ENCODE measurements around the gene FSD2.
"Not testable (repeated sequence)": the region's sequence is repeated elsewhere in the genome, so short reads cannot be mapped to it uniquely, and the experiment has no call there.

FSD2 gene

GRCh38 chr15:82726816-82727215 lies 79.1 kb downstream of the FSD2 start:
- no peak for DNase-seq

GRCh38 chr15:82715003-82715402 lies 90.9 kb downstream of the FSD2 start:
- no peak for DNase-seq

- no peak for DNase-seq
These were observed 91.9 kb downstream of the FSD2 start for GRCh38 chr15:82714016-82714415.

GRCh38 chr15:82712036-82712435 lies 93.8 kb downstream of the FSD2 start:
- no peak for DNase-seq

DNA sequence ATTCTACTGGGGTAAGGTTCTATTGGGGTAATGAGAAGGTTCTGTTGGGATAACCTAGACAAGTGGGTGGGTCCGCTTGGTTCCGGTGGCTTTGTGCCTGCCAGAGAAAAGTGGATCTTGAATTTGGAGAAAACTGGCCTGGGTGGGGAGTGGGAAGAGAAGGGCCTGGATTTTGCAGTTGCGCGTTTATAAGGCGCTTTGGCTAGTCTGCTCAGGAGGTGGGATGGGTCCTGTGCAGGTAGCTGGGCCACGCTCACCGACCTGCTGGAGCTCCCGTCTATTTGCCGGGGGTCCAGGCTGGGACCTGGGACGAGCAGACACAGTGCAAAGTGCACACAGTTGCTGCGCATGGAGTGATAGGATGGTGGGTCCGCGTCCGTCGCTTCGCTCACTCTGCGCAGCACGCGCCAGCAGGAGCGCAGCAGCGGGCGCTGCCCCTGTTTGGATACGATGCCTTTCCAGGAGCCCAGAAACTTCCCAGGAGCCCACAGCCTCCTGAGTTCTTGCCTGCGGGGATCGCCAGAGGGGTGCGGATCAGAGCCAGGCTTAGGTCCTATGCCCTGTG lies 94.9 kb downstream of the FSD2 start:
- no peak for DNase-seq

DNA sequence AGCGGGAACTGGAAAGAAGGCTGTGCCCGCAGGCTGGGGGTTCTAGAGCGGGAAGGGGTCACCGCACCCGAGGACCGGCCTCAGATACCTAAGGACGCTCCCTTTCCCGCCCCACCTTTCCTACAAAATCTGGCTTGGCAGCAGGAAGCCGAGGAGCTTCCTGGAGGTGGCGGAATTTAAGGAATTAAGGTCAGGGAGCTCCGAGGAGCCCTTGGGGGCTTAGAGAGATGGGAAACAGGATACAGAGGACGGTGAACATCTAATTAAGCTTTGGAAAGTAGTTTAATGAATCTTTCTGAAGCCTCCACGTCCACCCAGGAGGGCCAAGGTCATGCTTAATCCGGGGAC lies 95.7 kb downstream of the FSD2 start:
- no peak for DNase-seq

GRCh38 chr15:82709421-82710207 lies 96.3 kb downstream of the FSD2 start, which contains the start of gene AP3B2:
AP3B2 (minus strand) TSS chr15:82709875; CDS start chr15:82709706, 169 bp downstream.
- DNase-seq: peak; percentile 71

DNA sequence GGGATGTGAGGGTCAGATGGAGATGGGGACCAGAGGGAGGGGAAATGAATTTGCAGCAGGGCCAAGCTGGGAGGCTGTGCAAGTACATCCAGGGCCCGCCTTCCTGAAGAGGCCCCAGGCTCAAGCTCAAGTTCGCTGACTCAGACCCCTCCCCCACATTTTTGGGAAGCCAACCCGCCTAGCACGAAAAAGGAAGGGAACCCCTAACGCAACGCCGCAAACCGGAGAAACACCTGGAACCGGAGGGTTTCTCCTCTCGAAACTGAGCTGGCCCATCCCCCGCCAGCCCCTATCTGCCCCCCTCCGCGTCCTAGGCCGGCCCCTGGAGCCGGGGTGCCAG lies 96.8 kb downstream of the FSD2 start:
- no peak for DNase-seq

DNA sequence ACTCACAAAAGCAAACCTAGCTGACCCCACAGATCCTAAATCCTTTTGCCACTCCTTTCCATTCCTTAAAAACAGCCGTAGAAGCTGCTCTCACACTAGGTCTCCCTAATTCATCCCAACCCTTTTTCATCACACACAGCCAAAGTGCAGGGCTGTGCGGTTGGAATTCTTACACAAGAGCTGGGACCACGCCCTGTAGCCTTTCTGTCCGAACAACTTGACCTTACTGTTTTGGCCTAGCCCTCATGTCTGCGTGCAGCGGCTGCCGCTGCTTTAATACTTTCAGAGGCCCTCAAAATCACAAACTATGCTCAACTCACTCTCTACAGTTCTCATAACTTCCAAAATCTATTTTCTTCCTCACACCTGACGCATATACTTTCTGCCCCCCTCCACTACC lies 100.0 kb downstream of the FSD2 start:
- not testable (repeated sequence) for DNase-seq

Measured in NCI-H2227 treated with DMSO at 0.1 percent for 48 hours (cell line).